Cardiac fibroblast (primary cell): ENCODE measurements around the gene HADHA.

Experiments used
- DNase-seq, 2 donors: peaks; one replicate each; pipeline versions ENCODE4 v3.0.0 to v3.0.0-alpha.2; 2010; ENCODE audit warnings: low read depth in 2 of 2
- H3K4me3 ChIP-seq, 2 donors: replicated peaks in 1 of 2; 1 replicate in 1 of 2; 2 replicates in 1 of 2; pipeline ENCODE4 v1.5.1; 2011; ENCODE audit warnings: low read depth in 2 of 2, low read length in 2 of 2, mild to moderate bottlenecking in 2 of 2, moderate library complexity in 1 of 2
- CTCF ChIP-seq: IDR thresholded peaks from one replicate; pipeline ENCODE4 v1.5.1; 2011; ENCODE audit warnings: low read depth, mild to moderate bottlenecking, low read length, inconsistent platforms

Gene HADHA

GRCh38 chr2:26177122-26177521 is 67.3 kb downstream of the HADHA start:
- no peak for TF ChIP-seq CTCF
- no peak for DNase-seq
- no peak overlapping the region for H3K4me3 ChIP-seq

- no peak for TF ChIP-seq CTCF
- no peak for DNase-seq
- no peak overlapping the region for H3K4me3 ChIP-seq
These were observed 68.2 kb downstream of the HADHA start for GRCh38 chr2:26176279-26176615.

GRCh38 chr2:26175466-26176278 is 68.8 kb downstream of the HADHA start:
- no peak for TF ChIP-seq CTCF
- DNase-seq, result no peak
- H3K4me3 ChIP-seq, result no peak overlapping the region

- no peak for DNase-seq
- no peak overlapping the region for H3K4me3 ChIP-seq
- no peak for TF ChIP-seq CTCF
These were observed 69.6 kb downstream of the HADHA start for GRCh38 chr2:26174691-26175465.

GRCh38 chr2:26173776-26174482 is 70.5 kb downstream of the HADHA start:
- no peak overlapping the region for H3K4me3 ChIP-seq
- DNase-seq, result no peak
- no peak for TF ChIP-seq CTCF

- TF ChIP-seq CTCF, result no peak
- DNase-seq, result no peak
- peak within 1 kb of the TSS; percentile 30 to 35 for H3K4me3 ChIP-seq
These were observed 71.3 kb downstream of the HADHA start, which contains the start of gene GAREM2 for GRCh38 chr2:26172871-26173775. TSS of gene GAREM2 (plus strand) at chr2:26173088. CDS start at chr2:26173221, 133 bp downstream.
